Uterus (tissue), 4 donors: Measurements from ENCODE around the gene HMX2. TPM values are rescaled to one million over a fixed set of nuclear protein-coding genes. Genes with fewer than 3 reads are reported as not detected.

ENCODE experiments used
- DNase-seq, 2 donors: peaks; one replicate each; pipeline ENCODE4 v3.0.0-alpha.2; 2019 to 2020
- H3K27ac ChIP-seq, 2 donors: fragments of 200-600 bp; sonication (generic); 1 replicate in 1 of 2; 2 replicates in 1 of 2; pipeline ENCODE4 v1.5.1; 2016 to 2018
- H3K27me3 ChIP-seq, 2 donors: fragments of 200-600 bp; sonication (generic); one replicate each; pipeline ENCODE4 v1.5.1; 2018 to 2019; ENCODE audit warnings: control low read depth in 1 of 2
- H3K36me3 ChIP-seq, 2 donors: fragments of 200-600 bp; sonication (generic); one replicate each; pipeline ENCODE4 v1.5.1; 2019; ENCODE audit warnings: control low read depth in 1 of 2
- H3K4me1 ChIP-seq, 2 donors: fragments of 200-600 bp; sonication (generic); one replicate each; pipeline ENCODE4 v1.5.1; 2018 to 2019; ENCODE audit warnings: control low read depth in 1 of 2
- H3K4me3 ChIP-seq, 2 donors: fragments of 200-600 bp; sonication (generic); 1 replicate in 1 of 2; 2 replicates in 1 of 2; pipeline ENCODE4 v1.5.1; 2018 to 2019; ENCODE audit warnings: mild to moderate bottlenecking in 1 of 2
- H3K9me3 ChIP-seq, 2 donors: fragments of 200-600 bp; sonication (generic); one replicate each; pipeline ENCODE4 v1.5.1; 2019; ENCODE audit warnings: control low read depth in 1 of 2
- CTCF ChIP-seq, 4 experiments: fragments of 200-600 bp in 2 of 4; fragments of 450-650 bp in 2 of 4; sonication (generic) in 2 of 4; IDR thresholded peaks; one replicate each; pipeline ENCODE4 v1.5.1; 2016 to 2019; ENCODE audit warnings: antibody characterized with exemption in 4 of 4, mild to moderate bottlenecking in 2 of 4, moderate library complexity in 1 of 4
- POLR2A ChIP-seq, 2 donors: fragments of 450-650 bp; IDR thresholded peaks; one replicate each; pipeline ENCODE4 v1.6.1; 2016; ENCODE audit warnings: antibody characterized with exemption in 2 of 2, mild to moderate bottlenecking in 1 of 2, moderate library complexity in 1 of 2
- intact Hi-C: fragments of 100-400 bp; cut with DNase I; formaldehyde crosslinking; loops from one replicate; pipeline ENCODE4 v1.15.1; 2023; ENCODE audit warnings: low total_unique reads
- total RNA-seq, 4 donors: library from RNA; depleted of rRNA in 3 of 4; stranded (reverse); fragments of >200 nt in 3 of 4; gene quantifications; one replicate each; pipeline versions ENCODE4 v1.1.0 to v1.2.4, GENCODE V29; 2014 to 2023
- donor health status: DM: yes; HTN: yes; CAD: no.

HMX2 gene
- total RNA-seq, 4 donors from 2014 or later, result not detected

GRCh38 chr10:123142701-123143161, 5.2 kb upstream of the HMX2 start:
- no peak for DNase-seq
- Histone ChIP-seq H3K4me3 (no peak overlapping the region), H3K36me3 (no peaks in the 10 kb centered on the region), H3K9me3 (no peaks in the 10 kb centered on the region), H3K27ac (no peak overlapping the region), H3K27me3 (peaks cover 36 to 95% of the 10 kb centered on the region in 2 donors), H3K4me1 (peaks cover 0 to 5% of the 10 kb centered on the region in 2 donors)
- no peak for TF ChIP-seq POLR2A (IDR thresholded peaks at IDR 0.05)
- no peak for TF ChIP-seq CTCF (IDR thresholded peaks at IDR 0.05)
- intact Hi-C loops, result no loop called here

- H3K27me3 ChIP-seq, result peaks cover 38 to 95% of the 10 kb centered on the region in 2 donors
- H3K4me3 ChIP-seq, result no peak overlapping the region
- intact Hi-C loops, result no loop called here
- peaks cover 0 to 5% of the 10 kb centered on the region in 2 donors for H3K4me1 ChIP-seq
- no peak overlapping the region for H3K27ac ChIP-seq
- H3K9me3 ChIP-seq, result no peaks in the 10 kb centered on the region
- TF ChIP-seq POLR2A (IDR thresholded peaks at IDR 0.05) (no peak), CTCF (IDR thresholded peaks at IDR 0.05) (no peak)
- H3K36me3 ChIP-seq, result no peaks in the 10 kb centered on the region
- DNase-seq, result no peak
Observed at GRCh38 chr10:123143162-123143824, 4.6 kb upstream of the HMX2 start.

GRCh38 chr10:123143825-123144168, 4.1 kb upstream of the HMX2 start:
- H3K9me3 ChIP-seq, result no peaks in the 10 kb centered on the region
- peaks cover 34 to 95% of the 10 kb centered on the region in 2 donors for H3K27me3 ChIP-seq
- TF ChIP-seq POLR2A (IDR thresholded peaks at IDR 0.05), result no peak
- no peak for TF ChIP-seq CTCF (IDR thresholded peaks at IDR 0.05)
- H3K4me1 ChIP-seq, result peaks cover 0 to 5% of the 10 kb centered on the region in 2 donors
- no peaks in the 10 kb centered on the region for H3K36me3 ChIP-seq
- intact Hi-C loops, result no loop called here
- no peak for DNase-seq
- no peak overlapping the region for H3K4me3 ChIP-seq
- H3K27ac ChIP-seq, result no peak overlapping the region

GRCh38 chr10:123144697-123145541, 3.0 kb upstream of the HMX2 start:
- Histone ChIP-seq H3K4me3 (no peak overlapping the region), H3K27ac (no peak overlapping the region), H3K36me3 (no peaks in the 10 kb centered on the region), H3K27me3 (peaks cover 35 to 93% of the 10 kb centered on the region in 2 donors), H3K4me1 (peaks cover 0 to 9% of the 10 kb centered on the region in 2 donors), H3K9me3 (no peaks in the 10 kb centered on the region)
- intact Hi-C loops, result no loop called here
- DNase-seq, result no peak
- TF ChIP-seq POLR2A (IDR thresholded peaks at IDR 0.05) (no peak), CTCF (IDR thresholded peaks at IDR 0.05) (no peak)

- intact Hi-C loops, result no loop called here
- Histone ChIP-seq H3K36me3 (no peaks in the 10 kb centered on the region), H3K27ac (no peak overlapping the region), H3K9me3 (no peaks in the 10 kb centered on the region), H3K27me3 (peaks cover 36 to 93% of the 10 kb centered on the region in 2 donors), H3K4me3 (no peak overlapping the region), H3K4me1 (peaks cover 0 to 10% of the 10 kb centered on the region in 2 donors)
- TF ChIP-seq POLR2A (IDR thresholded peaks at IDR 0.05), result no peak
- TF ChIP-seq CTCF (IDR thresholded peaks at IDR 0.05), result no peak
- no peak for DNase-seq
Observed at GRCh38 chr10:123145542-123146012, 2.4 kb upstream of the HMX2 start.
